HepG2 (cell line): ENCODE data around the gene LRIG1. TPM values are rescaled to one million over a fixed set of nuclear protein-coding genes. Genes with fewer than 3 reads are reported as not detected.

ENCODE experiments used
- ATAC-seq: fragments of 200-7000 bp; cut with Tn5 transposase; 3 replicates; pipeline ENCODE4 v1.9.1; 2020; ENCODE audit warnings: mild to moderate bottlenecking, moderate library complexity
- BruUV-seq: library from RNA; stranded (reverse); fragments of 400-500 nt; replicated peaks from 2 replicates; lab custom pipeline; 2021; lab: Mats Ljungman, UMichigan
- CTCF ChIA-PET: fragments of 300-600 bp; formaldehyde crosslinking; extraction: SDS; loops from one replicate; lab custom pipeline; 2021; ENCODE audit warnings: low total read pairs, inconsistent platforms, low intra/inter-chr PET ratio; lab: Yijun Ruan, JAX
- POLR2A ChIA-PET: fragments of 350-600 bp; sonication (Branson Sonifier 250); formaldehyde crosslinking; loops from one replicate; lab custom pipeline; 2020; ENCODE audit warnings: antibody characterized with exemption, inconsistent platforms; lab: Yijun Ruan, JAX
- DNase-seq: peaks from one replicate; pipeline ENCODE4 v3.0.0-alpha.2; 2015; ENCODE audit warnings: low spot score
- FAIRE-seq: peaks from 3 replicates; lab custom pipeline; 2011; peaks lifted over from hg19 to GRCh38; lab: Jason Lieb, UNC
- H2AFZ ChIP-seq: one replicate; pipeline ENCODE4 v1.6.1; 2011; ENCODE audit warnings: low read length, inconsistent platforms
- H3K27ac ChIP-seq: fragments of 300-600 bp; 3 replicates; pipeline ENCODE4 v1.8.0; 2011; ENCODE audit warnings: mixed run types, mild to moderate bottlenecking, mixed read lengths, low read length, inconsistent platforms; ENCODE audit not compliant: insufficient read depth; ENCODE audit errors: extremely low read length
- H3K27me3 ChIP-seq, 2 experiments: fragments of 200-600 bp in 1 of 2; 2 replicates in 1 of 2; 3 replicates in 1 of 2; pipeline versions ENCODE4 v1.6.0 to v1.8.0; 2011; ENCODE audit warnings: low read length in 2 of 2, mild to moderate bottlenecking in 2 of 2, moderate library complexity in 2 of 2, inconsistent platforms in 1 of 2; ENCODE audit not compliant: insufficient read depth in 2 of 2, control insufficient read depth in 1 of 2
- H3K36me3 ChIP-seq, 2 experiments: fragments of 200-600 bp in 1 of 2; replicated peaks in 1 of 2; 2 replicates in 1 of 2; 3 replicates in 1 of 2; pipeline versions ENCODE4 v1.5.1 to v1.8.0; 2011; ENCODE audit warnings: low read length in 2 of 2, inconsistent platforms in 1 of 2; ENCODE audit not compliant: insufficient read depth in 2 of 2, control insufficient read depth in 1 of 2
- H3K4me1 ChIP-seq: 2 replicates; pipeline ENCODE4 v1.5.1; 2012; ENCODE audit warnings: low read length, inconsistent platforms; ENCODE audit not compliant: insufficient read depth
- H3K4me2 ChIP-seq: 2 replicates; pipeline ENCODE4 v1.6.0; 2011; ENCODE audit warnings: low read depth, low read length, inconsistent platforms
- H3K4me3 ChIP-seq, 3 experiments: fragments of 200-600 bp in 1 of 3; sonication (generic), shearing (Covaris generic) in 1 of 3; replicated peaks in 1 of 3; 2 replicates each; pipeline ENCODE4 v1.5.1; 2011 to 2016; ENCODE audit warnings: low read length in 3 of 3, inconsistent platforms in 2 of 3, low read depth in 2 of 3, mild to moderate bottlenecking in 2 of 3, control low read depth in 1 of 3, mixed read lengths in 1 of 3; ENCODE audit not compliant: insufficient read depth in 1 of 3
- H3K79me2 ChIP-seq: one replicate; pipeline ENCODE4 v1.6.1; 2011; ENCODE audit warnings: low read length, inconsistent platforms; ENCODE audit not compliant: insufficient read depth
- H3K9ac ChIP-seq: 2 replicates; pipeline ENCODE4 v1.6.0; 2011; ENCODE audit warnings: mild to moderate bottlenecking, low read depth, low read length, inconsistent platforms; ENCODE audit not compliant: insufficient read depth
- H3K9me3 ChIP-seq: 2 replicates; pipeline ENCODE4 v1.5.1; 2012; ENCODE audit warnings: mild to moderate bottlenecking, low read length
- H4K20me1 ChIP-seq: 2 replicates; pipeline ENCODE4 v1.6.0; 2011; ENCODE audit warnings: inconsistent platforms, mild to moderate bottlenecking, low read length, moderate library complexity; ENCODE audit not compliant: insufficient read depth
- ATAD3A ChIP-seq: sonication (generic); formaldehyde crosslinking; IDR thresholded peaks from 2 replicates; pipeline ENCODE4 v1.4.0; 2020; ENCODE audit warnings: missing genetic modification reagents
- CREB3 ChIP-seq: sonication (generic); formaldehyde crosslinking; IDR thresholded peaks from 2 replicates; pipeline ENCODE4 v1.5.0; 2020; ENCODE audit warnings: missing genetic modification reagents
- KDM5A ChIP-seq: fragments of 200-600 bp; sonication (generic); IDR thresholded peaks from 2 replicates; pipeline ENCODE4 v1.7.0; 2018; ENCODE audit warnings: antibody characterized with exemption, mild to moderate bottlenecking, low read length, borderline replicate concordance
- NFYC ChIP-seq: IDR thresholded peaks from 2 replicates; pipeline ENCODE4 v1.6.1; 2016; ENCODE audit warnings: missing genetic modification reagents, missing compliant biosample characterization
- TARDBP ChIP-seq: sonication (generic); formaldehyde crosslinking; IDR thresholded peaks from 2 replicates; pipeline ENCODE4 v1.8.0; 2022; ENCODE audit warnings: mild to moderate bottlenecking, missing genetic modification reagents
- ZFP1 ChIP-seq: IDR thresholded peaks from 2 replicates; pipeline ENCODE4 v1.6.1; 2016
- ZNF329 ChIP-seq: sonication (generic); formaldehyde crosslinking; IDR thresholded peaks from 2 replicates; pipeline ENCODE4 v1.9.0; 2021; ENCODE audit warnings: low read depth, mild to moderate bottlenecking, missing genetic modification reagents
- ZSCAN25 ChIP-seq: sonication (generic); formaldehyde crosslinking; IDR thresholded peaks from 2 replicates; pipeline ENCODE4 v1.8.0; 2022; ENCODE audit warnings: mild to moderate bottlenecking, missing genetic modification reagents
- WGBS: methylation state at CpG from one replicate; pipeline ENCODE4 v1.1.6; 2017; ENCODE audit warnings: low lambda C conversion rate; 5-methylcytosine and 5-hydroxymethylcytosine counted together
- in situ Hi-C: cut with HindIII; loops from 2 replicates; pipeline ENCODE4 v1.10.0; 2017; ENCODE audit warnings: low pct_unique_long_range_greater_than_20kb; ENCODE audit not compliant: extremely low pct_ligation_motif_present
- intact Hi-C: fragments of 100-400 bp; cut with micrococcal nuclease; formaldehyde crosslinking; loops from one replicate; pipeline ENCODE4 v1.10.0; 2022; ENCODE audit not compliant: unreplicated experiment
- polyA plus RNA-seq, 8 experiments: library from polyadenylated mRNA; depleted of rRNA in 3 of 8; stranded (reverse) in 7 of 8; unstranded in 1 of 8; fragments of >200 nt; fragmentation: Illumina TruSeq in 4 of 8; extraction: Trizol in 4 of 8; gene quantifications; 2 replicates each; pipeline versions ENCODE4 v1.2.1 to v1.2.3, GENCODE V29; 2011 to 2016; ENCODE audit warnings: low read depth in 4 of 8, missing spikeins in 1 of 8, mixed read lengths in 1 of 8; ENCODE audit not compliant: insufficient read depth in 1 of 8
- total RNA-seq, 5 experiments: library from RNA; depleted of rRNA; stranded (reverse); fragments of >200 nt; fragmentation: Illumina TruSeq; extraction: Trizol; gene quantifications; 2 replicates each; pipeline ENCODE4 v1.2.3, GENCODE V29; 2016; ENCODE audit warnings: low read depth in 1 of 5
- TF ChIP-seq, protein P1 (sequence below): sonication (generic); formaldehyde crosslinking; IDR thresholded peaks from 2 replicates; pipeline ENCODE4 v1.5.1; 2020; ENCODE audit warnings: missing genetic modification reagents, mild to moderate bottlenecking, borderline replicate concordance
- TF ChIP-seq, protein P2 (sequence below): fragments of 450-650 bp; IDR thresholded peaks from 2 replicates; pipeline ENCODE4 v1.6.1; 2017; ENCODE audit warnings: mild to moderate bottlenecking
- TF ChIP-seq, protein P3 (sequence below): sonication (generic); formaldehyde crosslinking; conservative IDR thresholded peaks from 2 replicates; pipeline ENCODE4 v1.5.0; 2020; ENCODE audit warnings: missing genetic modification reagents
- TF ChIP-seq, protein P4 (sequence below): sonication (generic); formaldehyde crosslinking; IDR thresholded peaks from 2 replicates; pipeline ENCODE4 v1.9.0; 2022; ENCODE audit warnings: missing genetic modification reagents, mild to moderate bottlenecking, borderline replicate concordance

The LRIG1 gene
- total and polyA plus RNA-seq, 2 of the 13 experiments (the other 11 are each of a cell fraction or from before 2014, with no cell fraction given): 17.8 to 24.8 TPM

GRCh38 chr3:66437341-66437929 lies 63.4 kb downstream of the LRIG1 start:
- in situ Hi-C loops: no loop called here
- Histone ChIP-seq H3K79me2 (peaks cover 11% of the 10 kb centered on the region), H3K4me2 (no peak overlapping the region), H3K36me3 (peaks cover 4 to 10% of the 10 kb centered on the region in 2 experiments; a peak in 3 of 5 replicates), H3K27me3 (no peaks in the 10 kb centered on the region), H3K4me1 (peaks cover 19% of the 10 kb centered on the region), H3K9ac (no peak overlapping the region), H3K4me3 (no peak overlapping the region), H4K20me1 (no peaks in the 10 kb centered on the region), H3K27ac (no peak overlapping the region), H2AFZ (no peak overlapping the region), H3K9me3 (no peaks in the 10 kb centered on the region)
- no TSS peak for BruUV-seq
- no peak for FAIRE-seq
- intact Hi-C loops: no loop called here
- TF ChIP-seq ATAD3A (CRISPR knock-in tag): no peak
- no peak for TF ChIP-seq CREB3 (CRISPR knock-in tag)
- TF ChIP-seq KDM5A: no peak
- TF ChIP-seq, protein P1, sequence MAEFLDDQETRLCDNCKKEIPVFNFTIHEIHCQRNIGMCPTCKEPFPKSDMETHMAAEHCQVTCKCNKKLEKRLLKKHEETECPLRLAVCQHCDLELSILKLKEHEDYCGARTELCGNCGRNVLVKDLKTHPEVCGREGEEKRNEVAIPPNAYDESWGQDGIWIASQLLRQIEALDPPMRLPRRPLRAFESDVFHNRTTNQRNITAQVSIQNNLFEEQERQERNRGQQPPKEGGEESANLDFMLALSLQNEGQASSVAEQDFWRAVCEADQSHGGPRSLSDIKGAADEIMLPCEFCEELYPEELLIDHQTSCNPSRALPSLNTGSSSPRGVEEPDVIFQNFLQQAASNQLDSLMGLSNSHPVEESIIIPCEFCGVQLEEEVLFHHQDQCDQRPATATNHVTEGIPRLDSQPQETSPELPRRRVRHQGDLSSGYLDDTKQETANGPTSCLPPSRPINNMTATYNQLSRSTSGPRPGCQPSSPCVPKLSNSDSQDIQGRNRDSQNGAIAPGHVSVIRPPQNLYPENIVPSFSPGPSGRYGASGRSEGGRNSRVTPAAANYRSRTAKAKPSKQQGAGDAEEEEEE (CRISPR knock-in tag): no peak
- TF ChIP-seq, protein P2, sequence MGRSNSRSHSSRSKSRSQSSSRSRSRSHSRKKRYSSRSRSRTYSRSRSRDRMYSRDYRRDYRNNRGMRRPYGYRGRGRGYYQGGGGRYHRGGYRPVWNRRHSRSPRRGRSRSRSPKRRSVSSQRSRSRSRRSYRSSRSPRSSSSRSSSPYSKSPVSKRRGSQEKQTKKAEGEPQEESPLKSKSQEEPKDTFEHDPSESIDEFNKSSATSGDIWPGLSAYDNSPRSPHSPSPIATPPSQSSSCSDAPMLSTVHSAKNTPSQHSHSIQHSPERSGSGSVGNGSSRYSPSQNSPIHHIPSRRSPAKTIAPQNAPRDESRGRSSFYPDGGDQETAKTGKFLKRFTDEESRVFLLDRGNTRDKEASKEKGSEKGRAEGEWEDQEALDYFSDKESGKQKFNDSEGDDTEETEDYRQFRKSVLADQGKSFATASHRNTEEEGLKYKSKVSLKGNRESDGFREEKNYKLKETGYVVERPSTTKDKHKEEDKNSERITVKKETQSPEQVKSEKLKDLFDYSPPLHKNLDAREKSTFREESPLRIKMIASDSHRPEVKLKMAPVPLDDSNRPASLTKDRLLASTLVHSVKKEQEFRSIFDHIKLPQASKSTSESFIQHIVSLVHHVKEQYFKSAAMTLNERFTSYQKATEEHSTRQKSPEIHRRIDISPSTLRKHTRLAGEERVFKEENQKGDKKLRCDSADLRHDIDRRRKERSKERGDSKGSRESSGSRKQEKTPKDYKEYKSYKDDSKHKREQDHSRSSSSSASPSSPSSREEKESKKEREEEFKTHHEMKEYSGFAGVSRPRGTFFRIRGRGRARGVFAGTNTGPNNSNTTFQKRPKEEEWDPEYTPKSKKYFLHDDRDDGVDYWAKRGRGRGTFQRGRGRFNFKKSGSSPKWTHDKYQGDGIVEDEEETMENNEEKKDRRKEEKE: no peak
- TF ChIP-seq ZNF329 (CRISPR knock-in tag): no peak
- TF ChIP-seq ZSCAN25 (CRISPR knock-in tag): no peak
- no peak for TF ChIP-seq ZFP1 (CRISPR knock-in tag)
- TF ChIP-seq TARDBP (CRISPR knock-in tag): no peak
- TF ChIP-seq, protein P3, sequence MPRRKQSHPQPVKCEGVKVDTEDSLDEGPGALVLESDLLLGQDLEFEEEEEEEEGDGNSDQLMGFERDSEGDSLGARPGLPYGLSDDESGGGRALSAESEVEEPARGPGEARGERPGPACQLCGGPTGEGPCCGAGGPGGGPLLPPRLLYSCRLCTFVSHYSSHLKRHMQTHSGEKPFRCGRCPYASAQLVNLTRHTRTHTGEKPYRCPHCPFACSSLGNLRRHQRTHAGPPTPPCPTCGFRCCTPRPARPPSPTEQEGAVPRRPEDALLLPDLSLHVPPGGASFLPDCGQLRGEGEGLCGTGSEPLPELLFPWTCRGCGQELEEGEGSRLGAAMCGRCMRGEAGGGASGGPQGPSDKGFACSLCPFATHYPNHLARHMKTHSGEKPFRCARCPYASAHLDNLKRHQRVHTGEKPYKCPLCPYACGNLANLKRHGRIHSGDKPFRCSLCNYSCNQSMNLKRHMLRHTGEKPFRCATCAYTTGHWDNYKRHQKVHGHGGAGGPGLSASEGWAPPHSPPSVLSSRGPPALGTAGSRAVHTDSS (CRISPR knock-in tag): no peak
- no peak for TF ChIP-seq NFYC (CRISPR knock-in tag)
- TF ChIP-seq, protein P4, sequence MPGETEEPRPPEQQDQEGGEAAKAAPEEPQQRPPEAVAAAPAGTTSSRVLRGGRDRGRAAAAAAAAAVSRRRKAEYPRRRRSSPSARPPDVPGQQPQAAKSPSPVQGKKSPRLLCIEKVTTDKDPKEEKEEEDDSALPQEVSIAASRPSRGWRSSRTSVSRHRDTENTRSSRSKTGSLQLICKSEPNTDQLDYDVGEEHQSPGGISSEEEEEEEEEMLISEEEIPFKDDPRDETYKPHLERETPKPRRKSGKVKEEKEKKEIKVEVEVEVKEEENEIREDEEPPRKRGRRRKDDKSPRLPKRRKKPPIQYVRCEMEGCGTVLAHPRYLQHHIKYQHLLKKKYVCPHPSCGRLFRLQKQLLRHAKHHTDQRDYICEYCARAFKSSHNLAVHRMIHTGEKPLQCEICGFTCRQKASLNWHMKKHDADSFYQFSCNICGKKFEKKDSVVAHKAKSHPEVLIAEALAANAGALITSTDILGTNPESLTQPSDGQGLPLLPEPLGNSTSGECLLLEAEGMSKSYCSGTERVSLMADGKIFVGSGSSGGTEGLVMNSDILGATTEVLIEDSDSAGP (CRISPR knock-in tag): no peak
- CTCF ChIA-PET: no interaction called here
- WGBS: 95% methylated on average over 7 of the region's 7 CpGs
- DNase-seq: no peak
- no peak for ATAC-seq
- POLR2A ChIA-PET: no interaction called here
